GM18519 (cell line): ENCODE data around the gene UMPS.

ENCODE experiments used
- ATAC-seq: cut with Tn5 transposase; IDR thresholded peaks from one replicate; pipeline ENCODE4 v1.9.1; 2021; ENCODE audit warnings: mild to moderate bottlenecking, moderate library complexity; ENCODE audit not compliant: unreplicated experiment, low FRiP score

The UMPS gene

GRCh38 chr3:124793054-124793739 lies 62.9 kb downstream of the UMPS start:
- no peak for ATAC-seq

- no peak for ATAC-seq
Observed at GRCh38 chr3:124796477-124796876, 66.2 kb downstream of the UMPS start.

GRCh38 chr3:124797426-124797945 lies 67.2 kb downstream of the UMPS start:
- no peak for ATAC-seq
